Right lobe of liver (tissue), 4 donors: ENCODE results near the gene TEK.

Experiments
- CTCF ChIP-seq, 4 donors: fragments of 200-600 bp in 3 of 4; fragments of 450-650 bp in 1 of 4; IDR thresholded peaks; one replicate each; pipeline versions ENCODE4 v1.5.1 to v1.8.0; 2016 to 2022; ENCODE audit warnings: antibody characterized with exemption in 4 of 4, mild to moderate bottlenecking in 2 of 4
- POLR2A ChIP-seq: fragments of 450-650 bp; IDR thresholded peaks from one replicate; pipeline ENCODE4 v1.6.1; 2017; ENCODE audit warnings: antibody characterized with exemption, mild to moderate bottlenecking
- donor health status: DM: no; HTN: no; CAD: no.
- donor health status: DM: no; HTN: no; CAD: no.
- donor health status: DM: no; HTN: yes; CAD: no.

- TF ChIP-seq CTCF (IDR thresholded peaks at IDR 0.05): no peak
- TF ChIP-seq POLR2A: no peak
Measured at GRCh38 chr9:27129221-27129620, 20.2 kb downstream of the TEK start.
